GM18861 (cell line): ENCODE results near the gene MACROD2.

Experiments used
- ATAC-seq: cut with Tn5 transposase; IDR thresholded peaks from one replicate; pipeline ENCODE4 v1.9.1; 2021; ENCODE audit not compliant: unreplicated experiment

The MACROD2 gene

GRCh38 chr20:15622368-15622767, 1627.1 kb downstream of the MACROD2 start:
- ATAC-seq, result no peak

GRCh38 chr20:15623215-15623614, 1627.9 kb downstream of the MACROD2 start:
- no peak for ATAC-seq

GRCh38 chr20:15625981-15626380, 1630.7 kb downstream of the MACROD2 start:
- no peak for ATAC-seq

- ATAC-seq, result no peak
Measured at GRCh38 chr20:15627089-15627488, 1631.8 kb downstream of the MACROD2 start.

GRCh38 chr20:15627501-15627903, 1632.2 kb downstream of the MACROD2 start:
- ATAC-seq, result no peak

- ATAC-seq, result no peak
Measured at GRCh38 chr20:15628851-15629353, 1633.6 kb downstream of the MACROD2 start.

- no peak for ATAC-seq
Measured at GRCh38 chr20:15630360-15630759, 1635.0 kb downstream of the MACROD2 start.

GRCh38 chr20:15632680-15633079, 1637.4 kb downstream of the MACROD2 start:
- no peak for ATAC-seq

- ATAC-seq, result no peak
Measured at GRCh38 chr20:15634102-15634501, 1638.8 kb downstream of the MACROD2 start.

GRCh38 chr20:15637546-15637945, 1642.2 kb downstream of the MACROD2 start:
- ATAC-seq, result no peak

GRCh38 chr20:15637950-15638754, 1642.8 kb downstream of the MACROD2 start:
- no peak for ATAC-seq

- no peak for ATAC-seq
Measured at GRCh38 chr20:15638816-15639215, 1643.5 kb downstream of the MACROD2 start.

- ATAC-seq, result no peak
Measured at GRCh38 chr20:15639839-15640238, 1644.5 kb downstream of the MACROD2 start.

- no peak for ATAC-seq
Measured at GRCh38 chr20:15642109-15642508, 1646.8 kb downstream of the MACROD2 start.

- no peak for ATAC-seq
Measured at GRCh38 chr20:15642676-15643075, 1647.4 kb downstream of the MACROD2 start.

GRCh38 chr20:15643713-15644112, 1648.4 kb downstream of the MACROD2 start:
- ATAC-seq, result no peak

- ATAC-seq, result no peak
Measured at GRCh38 chr20:15645816-15646215, 1650.5 kb downstream of the MACROD2 start.

- ATAC-seq, result no peak
Measured at GRCh38 chr20:15653396-15654207, 1658.3 kb downstream of the MACROD2 start.

- ATAC-seq, result peak; percentile 97
Measured at GRCh38 chr20:15654208-15654649, 1658.9 kb downstream of the MACROD2 start.

GRCh38 chr20:15655295-15655874, 1660.1 kb downstream of the MACROD2 start:
- ATAC-seq, result no peak

GRCh38 chr20:15656124-15656523, 1660.8 kb downstream of the MACROD2 start:
- no peak for ATAC-seq
